Measurements from ENCODE around the gene MAP3K5.

GRCh38 chr6:136616527-136616926 lies 175.8 kb downstream of the MAP3K5 start:
- TF ChIP-seq, protein P1, sequence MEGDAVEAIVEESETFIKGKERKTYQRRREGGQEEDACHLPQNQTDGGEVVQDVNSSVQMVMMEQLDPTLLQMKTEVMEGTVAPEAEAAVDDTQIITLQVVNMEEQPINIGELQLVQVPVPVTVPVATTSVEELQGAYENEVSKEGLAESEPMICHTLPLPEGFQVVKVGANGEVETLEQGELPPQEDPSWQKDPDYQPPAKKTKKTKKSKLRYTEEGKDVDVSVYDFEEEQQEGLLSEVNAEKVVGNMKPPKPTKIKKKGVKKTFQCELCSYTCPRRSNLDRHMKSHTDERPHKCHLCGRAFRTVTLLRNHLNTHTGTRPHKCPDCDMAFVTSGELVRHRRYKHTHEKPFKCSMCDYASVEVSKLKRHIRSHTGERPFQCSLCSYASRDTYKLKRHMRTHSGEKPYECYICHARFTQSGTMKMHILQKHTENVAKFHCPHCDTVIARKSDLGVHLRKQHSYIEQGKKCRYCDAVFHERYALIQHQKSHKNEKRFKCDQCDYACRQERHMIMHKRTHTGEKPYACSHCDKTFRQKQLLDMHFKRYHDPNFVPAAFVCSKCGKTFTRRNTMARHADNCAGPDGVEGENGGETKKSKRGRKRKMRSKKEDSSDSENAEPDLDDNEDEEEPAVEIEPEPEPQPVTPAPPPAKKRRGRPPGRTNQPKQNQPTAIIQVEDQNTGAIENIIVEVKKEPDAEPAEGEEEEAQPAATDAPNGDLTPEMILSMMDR (IDR thresholded peaks at IDR 0.05): no peak
- TF ChIP-seq POLR2A (IDR thresholded peaks at IDR 0.05; ENCODE audit: low read depth): no peak
- no peak for TF ChIP-seq EP300 (IDR thresholded peaks at IDR 0.05)
